ENCODE measurements around the gene ENDOV. TPM values are rescaled to one million over a fixed set of nuclear protein-coding genes. Genes with fewer than 3 reads are reported as not detected.
A peak's percentile ranks its signal among the peaks of the same experiment; 100 is the strongest.
"Not testable (repeated sequence)": the region's sequence is repeated elsewhere in the genome, so short reads cannot be mapped to it uniquely, and the experiment has no call there.

Gene ENDOV
- total RNA-seq, 2 donors from 2014 or later, result 8.8 to 13.0 TPM

GRCh38 chr17:80401086-80401485 lies 13.9 kb upstream of the ENDOV start:
- H3K9me3 Mint-ChIP-seq, ATAC-seq: not testable (repeated sequence)
- H3K27ac Mint-ChIP-seq, result peak overlapping the region in 1 of 2 donors; percentile 9

GRCh38 chr17:80402102-80402501 lies 12.9 kb upstream of the ENDOV start:
- ATAC-seq; H3K27ac Mint-ChIP-seq; H3K36me3 Mint-ChIP-seq; H3K9me3 Mint-ChIP-seq; DNase-seq (ENCODE audit: low spot score in 2 of 2): not testable (repeated sequence)

More at GRCh38 chr17:80401086-80401485, 13.9 kb upstream of the ENDOV start:
- not testable (repeated sequence) for H3K36me3 Mint-ChIP-seq; DNase-seq (ENCODE audit: low spot score in 2 of 2)

- no peak for ATAC-seq
- Mint-ChIP-seq H3K9me3 (no peaks in the 10 kb centered on the region), H3K27ac (no peak overlapping the region), H3K36me3 (no peaks in the 10 kb centered on the region)
- DNase-seq (ENCODE audit: low spot score in 2 of 2), result no peak
Observed at GRCh38 chr17:80402959-80403358, 12.0 kb upstream of the ENDOV start.

- no peak for DNase-seq (ENCODE audit: low spot score in 2 of 2)
- Mint-ChIP-seq H3K27ac (no peak overlapping the region), H3K9me3 (no peaks in the 10 kb centered on the region), H3K36me3 (no peaks in the 10 kb centered on the region)
- ATAC-seq, result no peak
Observed at GRCh38 chr17:80406146-80406545, 8.8 kb upstream of the ENDOV start.

GRCh38 chr17:80407917-80408316 lies 7.0 kb upstream of the ENDOV start:
- H3K27ac Mint-ChIP-seq; H3K36me3 Mint-ChIP-seq; H3K9me3 Mint-ChIP-seq; DNase-seq (ENCODE audit: low spot score in 2 of 2); ATAC-seq: not testable (repeated sequence)

- ATAC-seq (no peak), DNase-seq (ENCODE audit: low spot score in 2 of 2) (no peak)
- no peaks in the 10 kb centered on the region for H3K36me3 Mint-ChIP-seq
- no peaks in the 10 kb centered on the region for H3K9me3 Mint-ChIP-seq
- H3K27ac Mint-ChIP-seq, result no peak overlapping the region
Observed at GRCh38 chr17:80408872-80409271, 6.1 kb upstream of the ENDOV start.

GRCh38 chr17:80409626-80410025 lies 5.3 kb upstream of the ENDOV start:
- Mint-ChIP-seq H3K27ac (no peak overlapping the region), H3K9me3 (no peaks in the 10 kb centered on the region)

GRCh38 chr17:80410441-80411087 lies 4.4 kb upstream of the ENDOV start:
- not testable (repeated sequence) for H3K9me3 Mint-ChIP-seq; H3K27ac Mint-ChIP-seq; DNase-seq (ENCODE audit: low spot score in 2 of 2); H3K36me3 Mint-ChIP-seq; ATAC-seq

More at GRCh38 chr17:80409626-80410025, 5.3 kb upstream of the ENDOV start:
- DNase-seq (ENCODE audit: low spot score in 2 of 2) (no peak), ATAC-seq (no peak)
- H3K36me3 Mint-ChIP-seq, result no peaks in the 10 kb centered on the region

GRCh38 chr17:80413771-80414507 lies 1.0 kb upstream of the ENDOV start:
- Mint-ChIP-seq H3K27ac (peak overlapping the region; percentile 62 to 78), H3K36me3 (peaks cover 0 to 8% of the 10 kb centered on the region in 2 donors), H3K9me3 (no peaks in the 10 kb centered on the region)
- ATAC-seq (no peak), DNase-seq (ENCODE audit: low spot score in 2 of 2) (no peak)

- Mint-ChIP-seq H3K9me3 (no peaks in the 10 kb centered on the region), H3K36me3 (peaks cover 0 to 8% of the 10 kb centered on the region in 2 donors), H3K27ac (peak overlapping the region; percentile 62 to 78)
- DNase-seq (ENCODE audit: low spot score in 2 of 2) (no peak), ATAC-seq (no peak)
Observed at GRCh38 chr17:80414508-80414802, 512 bp upstream of the ENDOV start.

- Mint-ChIP-seq H3K9me3 (no peaks in the 10 kb centered on the region), H3K36me3 (peaks cover 0 to 8% of the 10 kb centered on the region in 2 donors), H3K27ac (peak overlapping the region; percentile 78 to 81)
- ATAC-seq, result no peak
- DNase-seq (ENCODE audit: low spot score in 2 of 2), result no peak
Observed at GRCh38 chr17:80415626-80416137, 715 bp downstream of the ENDOV start.

- ATAC-seq (no peak), DNase-seq (ENCODE audit: low spot score in 2 of 2) (no peak)
- peaks cover 0 to 8% of the 10 kb centered on the region in 2 donors for H3K36me3 Mint-ChIP-seq
- H3K27ac Mint-ChIP-seq, result peak overlapping the region; percentile 38 to 45
- no peaks in the 10 kb centered on the region for H3K9me3 Mint-ChIP-seq
Observed at GRCh38 chr17:80416260-80416939, 1.4 kb downstream of the ENDOV start.

- ATAC-seq (no peak), DNase-seq (ENCODE audit: low spot score in 2 of 2) (no peak)
- Mint-ChIP-seq H3K27ac (peak overlapping the region; percentile 36 to 38), H3K36me3 (peaks cover 0 to 8% of the 10 kb centered on the region in 2 donors), H3K9me3 (no peaks in the 10 kb centered on the region)
Observed at GRCh38 chr17:80416940-80417293, 1.9 kb downstream of the ENDOV start.

- H3K36me3 Mint-ChIP-seq, result peaks cover 0 to 8% of the 10 kb centered on the region in 2 donors
- DNase-seq (ENCODE audit: low spot score in 2 of 2) (no peak), ATAC-seq (no peak)
- no peaks in the 10 kb centered on the region for H3K9me3 Mint-ChIP-seq
- H3K27ac Mint-ChIP-seq, result no peak overlapping the region
Observed at GRCh38 chr17:80418589-80418988, 3.6 kb downstream of the ENDOV start.

- DNase-seq (ENCODE audit: low spot score in 2 of 2), result no peak
- Mint-ChIP-seq H3K36me3 (peaks cover 0 to 8% of the 10 kb centered on the region in 2 donors), H3K27ac (no peak overlapping the region), H3K9me3 (no peaks in the 10 kb centered on the region)
- ATAC-seq, result no peak
Observed at GRCh38 chr17:80419255-80419654, 4.3 kb downstream of the ENDOV start.

GRCh38 chr17:80421381-80422090 lies 6.6 kb downstream of the ENDOV start:
- H3K27ac Mint-ChIP-seq, result no peak overlapping the region
- ATAC-seq, result no peak
- H3K9me3 Mint-ChIP-seq, result no peaks in the 10 kb centered on the region
- no peak for DNase-seq (ENCODE audit: low spot score in 2 of 2)
- peaks cover 0 to 5% of the 10 kb centered on the region in 2 donors for H3K36me3 Mint-ChIP-seq

- Mint-ChIP-seq H3K9me3 (no peaks in the 10 kb centered on the region), H3K27ac (no peak overlapping the region), H3K36me3 (no peaks in the 10 kb centered on the region)
Observed at GRCh38 chr17:80422276-80422675, 7.3 kb downstream of the ENDOV start.

More at GRCh38 chr17:80422276-80422675, 7.3 kb downstream of the ENDOV start:
- no peak for DNase-seq (ENCODE audit: low spot score in 2 of 2)
- no peak for ATAC-seq

Data from activated naive CD4-positive, alpha-beta T cell treated with anti-CD3 and anti-CD28 coated beads, Interleukin-2, amount 50 U/mL, for 72 hours (primary cell).